ENCODE data around the gene HAGHL.

Gene HAGHL

GRCh38 chr16:759110-759910 lies 32.4 kb downstream of the HAGHL start:
- no peak for DNase-seq (ENCODE audit: low read depth in 2 of 2)

- no peak for DNase-seq (ENCODE audit: low read depth in 2 of 2)
These were observed 33.2 kb downstream of the HAGHL start for GRCh38 chr16:760065-760464.

- no peak for DNase-seq (ENCODE audit: low read depth in 2 of 2)
These were observed 33.8 kb downstream of the HAGHL start, which contains the start of gene MSLN for GRCh38 chr16:760545-761343. Gene MSLN (plus strand): TSS chr16:760734. CDS start chr16:762681, 1,947 bp downstream.

GRCh38 chr16:761625-762513 lies 35.0 kb downstream of the HAGHL start:
- no peak for DNase-seq (ENCODE audit: low read depth in 2 of 2)

GRCh38 chr16:762595-763268 lies 35.8 kb downstream of the HAGHL start:
- no peak for DNase-seq (ENCODE audit: low read depth in 2 of 2)

GRCh38 chr16:763369-764183 lies 36.7 kb downstream of the HAGHL start:
- no peak for DNase-seq (ENCODE audit: low read depth in 2 of 2)

- DNase-seq (ENCODE audit: low read depth in 2 of 2) = no peak
These were observed 37.4 kb downstream of the HAGHL start for GRCh38 chr16:764184-764750.

GRCh38 chr16:764848-765487 lies 38.1 kb downstream of the HAGHL start:
- no peak for DNase-seq (ENCODE audit: low read depth in 2 of 2)

- DNase-seq (ENCODE audit: low read depth in 2 of 2) = no peak
These were observed 38.6 kb downstream of the HAGHL start for GRCh38 chr16:765488-765865.

- no peak for DNase-seq (ENCODE audit: low read depth in 2 of 2)
These were observed 39.3 kb downstream of the HAGHL start for GRCh38 chr16:766008-766819.

GRCh38 chr16:766820-767640 lies 40.1 kb downstream of the HAGHL start:
- no peak for DNase-seq (ENCODE audit: low read depth in 2 of 2)

- no peak for DNase-seq (ENCODE audit: low read depth in 2 of 2)
These were observed 40.9 kb downstream of the HAGHL start for GRCh38 chr16:767743-768235.

- DNase-seq (ENCODE audit: low read depth in 2 of 2) = no peak
These were observed 41.5 kb downstream of the HAGHL start for GRCh38 chr16:768428-768827.

- no peak for DNase-seq (ENCODE audit: low read depth in 2 of 2)
These were observed 42.4 kb downstream of the HAGHL start for GRCh38 chr16:769184-769784.

GRCh38 chr16:769934-770333 lies 43.0 kb downstream of the HAGHL start:
- no peak for DNase-seq (ENCODE audit: low read depth in 2 of 2)

GRCh38 chr16:770411-770810 lies 43.5 kb downstream of the HAGHL start:
- DNase-seq (ENCODE audit: low read depth in 2 of 2) = no peak

- no peak for DNase-seq (ENCODE audit: low read depth in 2 of 2)
These were observed 46.1 kb downstream of the HAGHL start for GRCh38 chr16:772959-773358.
